Stimulated activated CD4-positive, alpha-beta T cell treated with anti-CD3 and anti-CD28 coated beads, TNF-alpha, amount 100 ng/mL, for 24 hours (primary cell): Measurements from ENCODE around the gene HPGDS.
"Not testable (repeated sequence)": the region's sequence is repeated elsewhere in the genome, so short reads cannot be mapped to it uniquely, and the experiment has no call there.

Source experiments
- DNase-seq, 3 experiments: peaks; one replicate each; pipeline ENCODE4 v3.0.0-alpha.2; 2020; ENCODE audit warnings: low read depth in 3 of 3

Gene HPGDS

GRCh38 chr4:94357624-94358023 lies 15.0 kb upstream of the HPGDS start:
- DNase-seq: no peak

GRCh38 chr4:94356444-94356843 lies 13.8 kb upstream of the HPGDS start:
- no peak for DNase-seq

DNA sequence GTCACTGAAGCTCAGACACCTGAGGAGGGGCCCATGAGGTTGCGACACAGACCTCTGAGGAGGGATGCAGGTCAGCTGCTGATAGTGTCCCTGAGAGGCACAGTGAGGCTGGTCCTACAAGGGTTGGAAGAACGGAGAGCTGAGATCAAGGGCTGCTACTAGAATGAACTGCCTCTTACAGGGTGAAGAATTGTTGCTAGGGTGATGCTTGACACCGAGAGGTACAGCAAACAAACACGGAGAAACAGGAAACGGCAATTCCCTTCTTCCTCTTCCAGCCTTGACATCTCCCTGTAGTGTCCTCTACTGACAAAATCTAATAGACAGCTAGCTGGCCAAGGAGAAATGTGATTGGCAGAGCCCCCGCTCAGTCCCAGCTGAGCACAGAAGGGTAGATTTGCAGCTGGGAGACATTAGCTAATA lies 11.8 kb upstream of the HPGDS start:
- DNase-seq: no peak

DNA sequence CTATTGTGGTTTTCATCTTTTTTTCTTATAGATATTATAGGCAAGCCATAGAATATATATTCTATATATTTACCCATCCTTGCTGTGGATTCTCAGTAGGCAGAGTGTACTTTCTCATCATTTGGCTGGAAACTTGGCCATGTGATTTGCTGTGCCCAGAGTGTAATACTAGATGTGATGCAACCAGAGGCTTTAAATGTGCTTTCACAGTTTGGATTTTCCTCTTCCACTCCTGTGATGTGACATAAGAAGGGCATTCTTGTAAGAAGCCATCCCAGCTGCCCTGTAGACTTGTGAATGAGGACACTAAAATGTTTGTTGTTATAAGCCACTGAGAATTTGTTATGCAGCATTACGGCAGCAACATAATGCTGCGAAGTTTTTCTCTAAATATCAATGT lies 10.4 kb upstream of the HPGDS start:
- DNase-seq: no peak

DNA sequence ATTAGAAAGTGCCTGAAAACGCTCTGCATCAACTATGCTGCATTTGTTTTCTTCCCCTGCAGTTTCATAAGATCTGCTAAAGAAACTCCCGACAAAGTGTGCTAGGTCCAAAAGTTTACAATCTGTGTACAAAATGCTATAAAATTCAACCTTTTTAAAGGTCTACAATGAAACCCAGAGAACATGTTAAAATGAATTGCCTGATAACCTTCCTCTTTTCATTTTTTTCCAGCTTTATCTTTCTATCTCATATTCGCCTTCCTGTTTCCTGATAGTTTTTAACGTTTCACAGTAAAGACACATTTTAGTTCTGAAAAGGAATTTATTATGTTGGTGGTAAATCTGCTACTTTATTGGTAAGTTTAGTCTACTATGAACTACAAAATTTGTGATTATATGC lies 9.5 kb upstream of the HPGDS start:
- no peak for DNase-seq

DNA sequence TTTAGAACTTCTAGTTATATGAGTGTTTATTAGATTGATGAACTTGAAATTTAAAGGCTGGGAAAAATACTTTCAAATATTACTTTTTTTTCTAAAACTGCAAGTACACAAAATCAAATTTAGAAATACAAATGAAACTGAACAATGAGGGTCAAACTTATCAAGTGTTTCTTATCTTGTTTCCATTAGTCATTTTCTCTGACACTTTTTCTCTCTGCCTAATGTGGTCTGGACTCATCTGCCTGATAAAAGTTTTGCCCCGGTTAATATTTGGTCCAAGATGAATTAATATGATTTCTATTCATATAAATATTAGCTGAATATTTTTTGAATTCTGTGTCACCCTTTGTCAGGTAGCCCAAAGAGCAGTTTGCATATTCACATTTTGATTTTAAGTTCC lies 8.7 kb upstream of the HPGDS start:
- no peak for DNase-seq

- DNase-seq: no peak
Measured at GRCh38 chr4:94350095-94350494, 7.5 kb upstream of the HPGDS start.

- no peak for DNase-seq
Measured at GRCh38 chr4:94349193-94349592, 6.6 kb upstream of the HPGDS start.

GRCh38 chr4:94348666-94349065 lies 6.0 kb upstream of the HPGDS start:
- no peak for DNase-seq

DNA sequence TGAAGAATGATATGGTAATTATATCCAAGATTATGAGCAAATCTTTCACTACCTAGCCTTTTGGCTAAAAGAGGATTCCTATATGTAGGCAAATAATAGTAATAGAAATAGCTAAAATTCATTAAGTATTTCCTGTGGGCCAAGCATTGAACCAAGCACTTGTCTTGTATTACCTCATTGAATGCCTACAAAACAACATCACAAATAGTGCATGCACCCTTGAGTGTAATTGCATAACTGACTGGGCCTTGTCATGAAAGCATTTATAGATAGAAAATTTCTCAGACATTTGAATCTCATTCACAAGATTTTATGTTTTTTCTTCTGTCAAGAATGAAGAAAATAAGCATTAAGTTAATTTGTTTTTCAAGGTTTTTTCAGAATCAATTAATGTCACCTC lies 3.9 kb upstream of the HPGDS start:
- no peak for DNase-seq

- DNase-seq: no peak
Measured at GRCh38 chr4:94345969-94346368, 3.3 kb upstream of the HPGDS start.

DNA sequence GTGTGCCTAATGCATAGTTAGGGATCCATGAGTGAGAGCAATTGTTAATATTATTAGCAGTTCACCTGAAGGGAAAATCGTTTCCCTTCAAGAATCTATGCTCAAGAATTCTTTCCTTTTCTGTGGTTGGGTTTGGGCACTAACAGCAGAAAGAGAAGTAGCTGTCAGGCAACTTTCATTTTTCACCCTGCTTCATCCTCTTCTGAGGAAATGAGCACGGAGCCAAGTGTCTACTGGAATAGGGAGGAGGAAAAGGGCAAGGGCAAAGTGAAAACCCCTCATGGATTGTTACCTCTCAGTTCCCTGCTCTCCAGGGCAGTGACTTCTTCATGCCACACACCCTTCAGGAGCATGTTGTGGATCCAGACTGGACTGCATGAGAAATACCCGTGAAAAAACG lies 2.6 kb upstream of the HPGDS start:
- no peak for DNase-seq

- DNase-seq: no peak
Measured at GRCh38 chr4:94344457-94344856, 1.8 kb upstream of the HPGDS start.

GRCh38 chr4:94341481-94342370 lies 910 bp downstream of the HPGDS start:
- DNase-seq: no peak

GRCh38 chr4:94339779-94340178 lies 2.9 kb downstream of the HPGDS start:
- peak in 1 of 3 experiments; percentile 3 for DNase-seq

DNA sequence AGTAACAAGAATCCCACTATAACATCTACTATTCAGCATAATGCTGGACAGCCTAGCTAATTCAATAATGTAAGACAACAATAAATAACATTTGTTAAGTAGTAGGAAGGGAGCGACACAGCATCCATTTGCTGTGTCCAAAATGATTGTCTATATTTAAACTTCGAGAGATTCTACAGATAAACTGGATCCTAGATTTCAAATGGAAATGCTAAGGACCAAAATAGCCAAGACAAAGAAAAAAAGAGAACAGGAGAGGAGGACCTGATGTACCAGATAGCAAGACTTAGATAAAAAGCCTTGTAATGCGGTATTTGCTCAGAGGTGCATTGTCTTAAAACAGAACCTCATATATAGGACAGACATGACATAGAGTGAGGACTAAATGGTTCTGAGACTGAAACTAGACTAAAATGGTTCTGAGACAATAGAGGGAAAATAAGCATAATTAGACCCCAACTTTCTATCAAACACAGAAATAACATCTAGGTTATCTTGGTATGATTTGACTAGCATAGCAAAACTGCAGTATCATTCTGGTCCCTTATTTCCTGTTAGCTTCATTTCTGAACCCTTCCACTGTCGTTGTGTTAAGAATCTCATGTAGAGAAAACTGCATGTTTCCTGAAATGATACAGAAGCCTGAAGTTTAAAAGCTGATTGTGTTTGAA lies 3.8 kb downstream of the HPGDS start:
- no peak for DNase-seq

DNA sequence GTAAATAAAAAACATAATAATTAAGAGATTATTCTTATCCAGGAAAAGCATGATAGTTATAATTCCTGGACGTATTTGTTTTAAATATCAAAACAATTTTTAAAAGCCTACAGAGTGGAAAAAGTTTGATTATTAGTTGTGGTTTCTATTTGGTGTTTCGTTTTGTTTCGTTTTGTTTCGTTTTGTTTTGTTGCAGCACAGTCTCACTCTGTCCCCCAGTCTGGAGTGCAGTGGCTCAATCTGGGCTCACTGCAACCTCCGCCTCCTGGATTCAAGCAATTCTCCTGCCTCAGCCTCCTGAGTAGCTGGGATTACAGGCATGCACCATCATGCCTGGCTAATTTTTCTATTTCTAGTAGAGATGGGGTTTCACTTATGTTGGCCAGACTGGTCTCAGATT lies 5.8 kb downstream of the HPGDS start:
- not testable (repeated sequence) for DNase-seq

- no peak for DNase-seq
Measured at GRCh38 chr4:94336303-94336702, 6.3 kb downstream of the HPGDS start.

DNA sequence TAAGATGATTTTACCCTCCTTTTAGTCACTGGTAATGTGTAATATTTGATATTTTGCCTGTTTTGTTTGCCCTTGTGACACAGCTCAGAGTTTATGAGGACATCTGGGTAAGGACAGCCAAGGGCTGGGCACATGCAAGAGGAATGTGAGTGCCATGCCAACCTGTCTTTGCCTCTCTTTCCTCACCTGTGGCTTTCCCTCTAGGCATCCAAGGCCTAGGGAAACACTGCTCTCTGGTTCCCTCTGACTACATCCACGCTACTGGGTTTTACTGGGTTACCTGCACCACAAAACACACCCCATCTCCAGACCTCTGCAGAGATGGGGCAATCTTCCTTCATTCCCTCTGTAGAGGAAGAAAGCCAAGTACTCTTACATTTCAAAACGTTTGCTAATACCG lies 7.7 kb downstream of the HPGDS start:
- no peak for DNase-seq

GRCh38 chr4:94334476-94334875 lies 8.2 kb downstream of the HPGDS start:
- DNase-seq: no peak

DNA sequence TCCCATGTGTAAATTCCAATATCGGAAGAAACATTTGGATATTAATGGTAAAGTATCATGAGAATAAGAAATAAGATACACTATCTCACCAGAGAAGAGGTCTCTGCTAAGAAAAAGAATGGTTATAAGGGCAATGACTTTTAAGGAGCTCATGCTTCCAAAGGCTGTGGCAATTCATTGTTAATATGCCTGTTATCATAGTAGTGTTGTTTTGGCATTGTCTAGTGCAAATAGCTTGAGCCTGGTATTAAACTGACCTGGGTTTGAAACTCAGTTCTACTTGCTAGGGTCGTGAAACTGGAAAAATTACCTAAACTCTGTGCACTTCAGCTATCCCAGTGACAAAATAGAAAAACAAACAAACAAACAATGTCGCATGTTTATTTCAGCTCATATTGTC lies 8.8 kb downstream of the HPGDS start:
- no peak for DNase-seq

DNA sequence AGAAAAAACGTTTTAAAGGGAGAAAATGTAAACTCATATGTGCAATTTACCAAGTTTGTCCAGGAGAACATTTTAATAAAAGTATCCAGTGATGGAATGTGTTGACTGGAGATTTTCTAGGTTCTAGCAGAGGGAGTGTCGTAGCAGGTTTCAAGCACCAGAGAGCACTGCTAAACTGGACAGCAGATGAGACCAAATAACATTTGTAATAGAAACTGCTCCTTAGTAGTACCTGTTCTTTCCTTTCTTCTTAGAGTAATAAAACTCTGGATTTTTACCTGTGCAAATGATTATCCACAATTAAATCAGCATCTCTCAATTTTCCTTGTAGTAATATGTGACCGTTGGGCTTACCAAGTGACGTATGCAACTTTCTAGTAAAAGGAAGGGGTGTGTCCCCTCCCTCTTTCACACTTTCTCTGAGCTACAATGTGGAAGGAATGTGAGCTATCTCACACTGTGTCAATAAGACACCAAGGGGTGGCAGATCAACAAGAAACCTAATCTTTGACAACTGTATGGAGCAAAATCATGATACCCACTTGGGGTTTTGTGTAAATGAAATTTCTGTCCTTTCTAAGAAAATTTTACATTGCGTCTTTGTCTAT lies 9.5 kb downstream of the HPGDS start:
- DNase-seq: no peak

DNA sequence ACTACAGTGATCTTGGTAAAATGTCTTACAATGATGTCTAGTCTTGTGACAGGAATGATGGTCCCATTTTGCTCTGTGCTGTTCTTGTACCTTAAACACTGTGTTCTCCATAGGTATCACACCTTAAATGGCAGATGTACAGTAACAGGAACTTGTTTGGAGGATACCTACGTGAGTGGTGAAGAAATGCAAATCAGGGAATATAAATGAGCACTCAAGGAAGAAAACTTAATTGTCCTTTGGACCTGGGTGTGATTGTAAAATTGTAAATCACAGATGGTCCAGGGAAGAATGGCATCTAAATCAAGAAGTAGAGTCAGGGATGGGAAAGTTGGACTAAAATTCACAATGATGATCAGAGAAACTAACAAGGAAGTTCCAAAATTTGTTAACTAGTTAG lies 12.7 kb downstream of the HPGDS start:
- DNase-seq: no peak
